Posterior vena cava (tissue), 2 donors: ENCODE data around the gene EFL1. TPM values are rescaled to one million over a fixed set of nuclear protein-coding genes. Genes with fewer than 3 reads are reported as not detected.
A peak's percentile ranks its signal among the peaks of the same experiment; 100 is the strongest.

ENCODE experiments used
- DNase-seq: peaks from one replicate; pipeline ENCODE4 v3.0.0-alpha.2; 2020; ENCODE audit warnings: low spot score
- intact Hi-C, 2 donors: fragments of 100-400 bp; cut with DNase I; formaldehyde crosslinking; loops; one replicate each; pipeline versions ENCODE4 v1.14.1 to v1.14.2; 2022 to 2023
- total RNA-seq, 2 donors: library from RNA; stranded (reverse); fragmentation: NEBNext Ultra II Directional; extraction: Animal tissue kit (Norgen Biotek cat#: 25700); gene quantifications; one replicate each; pipeline ENCODE4 v1.2.1, GENCODE V29; 2021
- donor health status: DM: yes; HTN: yes; CAD: no.
- donor health status: DM: yes; HTN: yes; CAD: no.

The EFL1 gene
- total RNA-seq, 2 donors from 2014 or later = 9.1 to 17.4 TPM

DNA sequence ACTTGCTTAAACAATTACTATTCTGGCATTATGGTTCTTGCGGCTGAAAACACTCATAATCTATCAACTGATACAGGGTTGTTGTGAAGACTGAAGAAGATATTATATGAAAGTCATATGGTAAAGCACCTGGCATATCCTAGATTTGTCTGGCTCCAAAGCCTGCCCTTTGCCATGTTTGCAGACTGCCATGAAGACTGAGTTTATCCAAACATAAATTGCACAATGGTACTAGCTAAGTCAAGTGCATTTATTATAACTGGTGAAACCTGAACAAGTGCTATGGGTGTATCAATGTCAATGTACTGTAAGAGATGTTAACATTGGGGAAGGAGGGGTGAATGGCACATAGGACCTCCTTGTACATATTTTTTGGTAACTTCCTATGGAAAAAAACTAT, 129.3 kb downstream of the EFL1 start:
- intact Hi-C loops = loop anchor here in 1 of 2 donors (10.0 kb wide), 1 partner anchor 648 kb away; no protein-coding TSS in a partner anchor
- DNase-seq = no peak

DNA sequence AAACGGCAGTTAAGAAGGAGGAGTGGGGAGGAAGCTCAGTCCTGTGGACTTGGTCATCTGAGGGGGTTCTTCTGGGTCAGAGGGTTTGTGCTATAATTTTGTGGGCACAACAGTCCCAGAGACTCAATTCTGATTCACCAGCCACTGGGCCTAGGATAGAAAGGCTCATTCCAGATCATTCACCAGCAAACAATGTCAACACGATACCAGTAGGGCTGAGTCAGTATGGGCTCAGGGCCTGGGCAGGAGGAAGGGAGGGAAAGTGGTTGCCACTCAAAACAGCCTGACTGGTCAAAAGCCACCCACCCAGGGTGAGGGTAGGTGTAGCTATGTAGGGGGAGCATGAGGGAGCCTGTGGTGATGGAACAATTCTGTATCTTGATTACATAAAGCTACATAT, 129.8 kb downstream of the EFL1 start:
- no peak for DNase-seq

DNA sequence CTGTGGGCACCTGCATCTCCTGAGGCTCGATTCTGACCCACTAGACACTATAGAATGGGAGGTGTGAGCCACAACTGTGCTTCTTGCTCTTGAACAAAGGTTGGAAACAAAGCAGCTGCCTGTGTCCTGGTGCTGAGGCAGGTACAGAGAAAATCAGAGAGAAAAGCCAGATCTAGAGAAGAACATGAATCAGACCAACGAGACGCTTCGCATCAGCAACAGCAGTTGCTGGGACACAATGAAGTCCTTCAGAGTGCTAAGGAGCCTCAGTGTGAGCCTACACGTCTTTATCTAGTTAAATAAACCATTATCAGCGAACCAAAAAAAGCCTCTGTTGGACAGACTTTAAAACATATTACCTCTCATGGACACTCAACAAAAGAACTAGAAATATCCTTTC, 130.4 kb downstream of the EFL1 start:
- intact Hi-C loops = loop anchor here in 1 of 2 donors (10.0 kb wide), 1 partner anchor 647 kb away; no protein-coding TSS in a partner anchor

More for the DNA sequence above, 129.8 kb downstream of the EFL1 start:
- intact Hi-C loops = loop anchor here in 1 of 2 donors (10.0 kb wide), 1 partner anchor 648 kb away; no protein-coding TSS in a partner anchor

DNA sequence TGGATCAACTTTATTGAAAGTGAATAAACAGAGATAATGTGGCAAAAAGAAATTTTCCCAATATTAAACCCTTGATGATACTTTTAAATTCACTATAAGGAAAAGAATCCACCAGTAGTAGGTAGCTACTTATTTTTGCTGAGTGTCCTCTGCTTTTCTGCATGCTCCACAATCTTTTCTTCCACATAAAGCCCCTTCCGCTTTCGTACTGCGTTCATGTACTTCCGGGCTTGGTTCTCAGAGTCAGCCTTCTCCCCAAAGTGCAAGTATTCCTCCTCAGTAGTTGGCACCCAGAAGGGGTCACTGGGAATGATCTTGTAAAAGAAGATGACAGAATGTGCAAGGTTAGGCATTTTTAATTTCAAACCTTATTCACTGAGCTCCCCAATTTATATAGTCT, 132.3 kb downstream of the EFL1 start:
- intact Hi-C loops = loop anchor here in 1 of 2 donors (10.0 kb wide), 1 partner anchor 645 kb away; no protein-coding TSS in a partner anchor
- no peak for DNase-seq

More for the DNA sequence above, 130.4 kb downstream of the EFL1 start:
- DNase-seq = no peak

DNA sequence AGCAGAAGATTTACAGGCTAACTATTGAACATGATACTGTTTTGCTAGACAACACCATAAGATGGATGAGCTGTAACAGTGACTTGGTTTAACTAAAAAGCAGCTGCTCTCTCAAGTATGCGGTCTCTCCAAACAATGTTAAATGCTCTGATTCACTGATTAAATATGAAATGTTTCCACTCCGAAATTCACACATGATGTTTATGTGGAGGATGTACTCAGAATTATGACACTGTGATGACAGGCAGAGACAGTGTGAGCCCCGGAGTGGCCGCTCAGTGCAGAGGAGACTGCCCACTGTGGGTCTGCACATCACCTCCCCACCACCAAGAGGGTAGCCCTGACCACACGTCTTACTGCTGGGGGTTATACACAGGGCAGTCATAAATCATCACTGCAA, 132.8 kb downstream of the EFL1 start:
- intact Hi-C loops = loop anchor here in 1 of 2 donors (10.0 kb wide), 1 partner anchor 645 kb away; no protein-coding TSS in a partner anchor
- DNase-seq = no peak

DNA sequence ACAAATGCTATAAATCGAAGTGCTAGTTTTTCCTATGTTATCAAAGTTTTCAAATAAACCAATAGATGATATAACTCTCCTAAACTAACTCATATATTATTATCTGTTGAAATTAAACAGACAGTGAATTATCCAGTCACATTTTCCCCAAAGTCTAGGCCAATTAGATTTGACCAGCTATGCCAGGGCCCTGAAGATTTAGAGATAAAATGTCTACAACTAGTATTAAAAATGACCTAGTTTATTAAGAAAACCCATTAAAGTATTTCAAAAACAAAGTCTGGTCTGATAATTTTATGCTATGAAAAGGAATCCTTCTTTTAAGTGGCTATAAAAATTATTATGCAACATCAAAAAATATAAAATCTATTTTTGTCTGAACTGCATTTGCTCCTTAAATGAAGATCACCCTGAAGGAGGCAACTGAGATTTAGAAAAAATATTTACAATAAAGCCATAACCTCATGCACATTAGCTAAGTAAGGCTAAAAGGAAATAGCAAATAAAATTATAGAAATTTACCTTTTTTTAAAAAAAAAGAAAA, 133.3 kb downstream of the EFL1 start:
- intact Hi-C loops = no loop called here
- DNase-seq = no peak

DNA sequence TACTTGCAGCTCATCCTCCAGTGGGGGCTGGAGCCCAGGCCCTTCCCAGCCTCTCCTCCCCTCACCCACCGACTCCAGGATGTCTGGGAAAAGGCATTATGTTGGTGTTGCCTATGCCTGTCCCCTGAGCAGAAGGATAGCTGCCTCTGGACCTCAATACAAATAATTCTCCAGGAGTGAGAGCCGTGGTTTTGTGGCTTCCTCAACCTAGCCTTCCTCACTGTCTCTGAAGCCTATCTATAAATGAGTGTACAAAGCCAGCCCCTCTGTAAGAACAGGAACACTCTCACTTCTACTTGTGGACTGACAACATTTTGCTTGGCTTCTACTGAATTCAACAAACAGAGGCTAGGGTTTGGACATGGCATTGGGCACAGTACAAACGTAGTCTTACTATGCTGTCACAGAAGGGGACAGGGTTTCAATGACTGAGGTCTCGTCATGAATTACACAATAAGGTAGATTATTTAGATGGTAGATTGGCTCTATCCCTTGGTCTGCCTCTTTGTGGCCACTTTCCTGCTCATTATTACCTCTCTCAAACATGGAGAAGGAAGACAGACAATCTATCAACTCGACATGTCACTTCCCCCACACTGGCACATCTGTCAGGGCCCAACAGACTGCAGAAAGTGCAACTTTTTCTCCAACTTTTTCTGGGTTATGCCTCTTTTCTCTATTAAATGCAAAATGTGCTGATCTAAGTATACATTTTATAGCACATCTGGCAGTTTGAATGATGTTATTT, 134.0 kb downstream of the EFL1 start:
- intact Hi-C loops = no loop called here
- no peak for DNase-seq

DNA sequence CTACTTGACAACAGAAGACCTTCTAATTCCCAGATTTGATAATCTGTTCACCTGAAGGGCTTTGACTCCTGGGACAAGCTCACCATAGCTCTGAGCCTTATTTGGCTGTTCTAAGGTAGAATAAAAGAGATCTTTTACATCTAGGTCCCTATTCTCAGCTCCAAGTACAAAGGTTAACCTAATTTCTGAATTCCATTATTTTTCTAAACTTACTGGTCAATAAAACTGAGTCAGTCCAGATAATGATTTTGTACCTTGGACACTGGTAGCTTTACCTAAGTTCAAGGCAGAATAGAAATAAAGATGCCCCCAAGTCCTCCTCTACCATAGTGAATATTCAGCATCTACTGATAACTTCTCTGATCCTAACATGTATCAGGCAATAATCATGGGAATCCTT, 135.0 kb downstream of the EFL1 start:
- no peak for DNase-seq
- intact Hi-C loops = no loop called here

DNA sequence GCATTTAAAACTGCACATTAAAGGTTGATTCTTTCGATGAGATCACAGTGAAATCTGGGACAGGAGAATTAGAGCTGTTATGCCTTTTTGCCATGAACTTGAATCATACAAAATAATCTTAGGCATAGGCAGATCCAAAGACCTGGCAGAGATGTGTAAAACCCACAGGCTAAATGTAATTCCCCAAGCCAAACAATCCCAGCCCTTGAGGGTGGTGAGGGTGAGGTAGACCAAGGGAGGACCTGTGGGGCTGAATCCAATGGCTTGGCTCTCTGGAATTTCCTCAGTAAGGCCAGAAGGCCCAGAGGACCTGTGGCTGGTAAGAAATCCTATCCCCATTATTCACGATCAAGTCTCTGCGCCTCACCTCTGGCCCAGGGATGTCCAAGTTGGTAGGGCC, 136.2 kb downstream of the EFL1 start:
- intact Hi-C loops = no loop called here
- DNase-seq = no peak

DNA sequence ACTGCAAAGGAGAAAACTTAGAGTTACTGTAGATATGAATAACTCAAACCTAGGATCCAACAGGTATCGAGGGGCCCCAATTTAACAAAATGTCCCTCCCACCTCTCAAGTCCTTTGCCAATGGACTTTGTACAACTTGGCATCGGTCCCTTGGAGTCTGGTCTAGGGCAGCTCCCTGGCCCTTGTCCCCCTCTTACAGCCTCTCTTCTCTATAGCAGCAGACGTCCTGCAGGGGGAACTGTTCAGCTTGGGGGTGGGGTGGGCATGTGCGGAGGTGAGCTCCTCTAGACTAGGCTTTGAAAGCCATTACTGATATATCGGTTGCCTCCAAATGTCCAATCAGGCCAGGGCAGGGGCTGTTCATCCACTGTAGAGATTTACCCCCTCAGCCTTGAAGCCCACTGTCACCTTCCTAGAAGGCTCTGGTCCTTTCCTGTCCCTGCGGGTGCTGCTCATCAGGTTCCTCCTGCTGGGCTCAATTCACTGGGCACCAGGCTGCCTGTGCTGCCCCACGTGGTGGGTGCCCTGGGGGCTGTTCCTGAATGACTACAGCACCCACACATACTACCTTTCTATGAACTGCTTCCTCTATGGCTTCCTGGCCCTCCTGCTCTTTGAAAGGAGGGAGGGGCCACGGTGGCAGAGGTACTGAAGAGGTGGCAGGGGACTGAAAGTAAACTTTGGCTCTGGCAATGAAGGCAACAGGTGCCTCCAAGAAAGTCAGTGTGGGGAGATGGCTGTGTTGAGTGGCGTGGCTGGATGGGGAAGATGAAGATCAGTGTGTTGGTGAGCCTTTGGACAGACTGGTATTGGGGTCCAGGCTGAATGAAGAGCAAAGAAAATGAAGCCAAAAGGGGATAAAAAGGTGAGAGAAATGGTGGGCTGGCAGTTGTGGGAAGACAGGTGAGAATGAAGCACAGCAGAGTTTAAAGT, 137.9 kb downstream of the EFL1 start:
- no peak for DNase-seq
- intact Hi-C loops = no loop called here

DNA sequence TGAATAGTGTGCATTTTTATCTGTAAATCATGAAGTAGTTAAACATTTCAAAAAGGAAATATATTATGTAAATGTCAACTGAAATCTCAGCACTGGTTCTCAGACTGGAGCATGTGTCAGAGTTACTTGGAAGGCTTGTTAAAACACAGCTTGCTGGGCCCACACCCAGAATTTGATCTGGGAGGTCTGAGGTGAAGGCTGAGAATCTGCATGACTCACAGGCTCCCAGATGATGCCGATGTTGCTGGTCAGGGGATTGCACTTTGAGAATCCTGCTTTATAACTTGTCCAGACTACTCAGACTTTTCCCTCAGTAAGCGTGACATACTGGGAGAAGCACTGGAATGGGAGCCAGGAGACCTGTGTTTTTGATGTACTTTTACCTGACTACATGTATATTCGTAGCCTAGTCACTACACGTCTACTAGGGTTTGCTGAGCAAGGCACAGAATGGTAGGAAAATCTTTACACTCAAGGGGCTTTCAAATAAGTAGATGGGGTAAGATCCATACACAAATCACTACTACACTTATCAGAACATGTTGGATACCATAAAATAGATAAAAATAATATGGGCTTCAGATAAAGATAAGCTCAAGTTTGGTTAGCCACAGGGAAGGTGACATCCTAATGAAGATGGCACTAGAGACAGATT, 139.7 kb downstream of the EFL1 start:
- intact Hi-C loops = no loop called here
- peak; percentile 87 for DNase-seq

DNA sequence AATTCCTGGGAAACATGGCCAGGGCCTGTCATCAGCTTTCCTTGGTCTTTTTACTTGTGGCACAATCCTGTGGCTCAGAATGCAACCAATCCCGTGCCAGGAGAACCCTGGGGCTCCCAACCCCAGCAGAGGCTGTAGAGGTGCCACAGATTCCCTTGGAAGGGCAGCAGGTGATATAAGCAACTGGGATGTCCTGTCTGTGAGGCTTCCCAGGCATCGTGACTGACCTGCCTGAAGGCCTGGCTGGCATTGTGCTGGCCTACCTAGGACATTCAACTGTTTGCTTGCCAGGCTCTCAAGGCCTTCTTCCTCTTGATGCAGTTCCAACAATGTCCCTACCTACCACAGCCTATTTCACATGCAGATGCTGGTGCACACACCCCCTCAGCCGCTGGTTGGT, 144.5 kb downstream of the EFL1 start:
- intact Hi-C loops = no loop called here

DNA sequence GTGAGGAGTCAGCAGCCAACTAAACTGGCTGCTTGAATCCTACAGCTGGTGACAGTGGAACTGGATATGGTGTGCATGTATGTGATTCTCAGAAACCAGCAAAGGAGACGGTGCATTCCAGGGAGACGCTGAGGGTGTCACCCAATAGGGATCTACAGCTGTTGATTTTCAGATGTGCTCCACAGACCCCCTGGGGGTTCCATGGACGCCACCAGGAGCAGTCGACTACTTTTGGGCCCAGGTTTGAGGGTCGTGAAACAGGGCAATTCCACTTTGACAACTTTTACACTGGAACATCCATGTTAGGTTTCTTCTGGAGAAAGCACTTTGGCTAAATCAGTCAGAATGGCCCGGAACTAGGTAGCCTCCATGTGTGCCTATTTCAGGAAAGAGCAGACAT, 145.2 kb downstream of the EFL1 start:
- intact Hi-C loops = no loop called here
- no peak for DNase-seq

More for the DNA sequence above, 144.5 kb downstream of the EFL1 start:
- DNase-seq = no peak

DNA sequence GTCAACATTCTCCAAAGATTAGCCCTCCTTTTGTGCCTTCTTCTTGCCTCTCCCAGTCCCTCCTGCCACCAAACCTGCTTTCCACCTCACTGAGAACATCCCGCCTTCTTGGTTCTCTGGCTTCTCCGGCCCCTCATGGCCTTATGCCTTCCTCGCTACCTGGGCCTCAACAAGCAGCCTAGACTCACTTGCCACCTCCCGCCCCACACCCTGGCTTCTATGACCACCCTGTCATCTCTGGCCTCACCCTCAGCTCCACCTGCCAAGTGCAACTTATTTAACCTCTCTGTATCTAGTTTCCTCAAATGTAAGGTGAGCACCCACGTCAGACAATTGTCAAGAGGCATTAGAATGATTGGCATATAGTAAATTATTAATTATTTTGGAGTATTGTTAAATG, 147.9 kb downstream of the EFL1 start:
- intact Hi-C loops = no loop called here
- DNase-seq = no peak

DNA sequence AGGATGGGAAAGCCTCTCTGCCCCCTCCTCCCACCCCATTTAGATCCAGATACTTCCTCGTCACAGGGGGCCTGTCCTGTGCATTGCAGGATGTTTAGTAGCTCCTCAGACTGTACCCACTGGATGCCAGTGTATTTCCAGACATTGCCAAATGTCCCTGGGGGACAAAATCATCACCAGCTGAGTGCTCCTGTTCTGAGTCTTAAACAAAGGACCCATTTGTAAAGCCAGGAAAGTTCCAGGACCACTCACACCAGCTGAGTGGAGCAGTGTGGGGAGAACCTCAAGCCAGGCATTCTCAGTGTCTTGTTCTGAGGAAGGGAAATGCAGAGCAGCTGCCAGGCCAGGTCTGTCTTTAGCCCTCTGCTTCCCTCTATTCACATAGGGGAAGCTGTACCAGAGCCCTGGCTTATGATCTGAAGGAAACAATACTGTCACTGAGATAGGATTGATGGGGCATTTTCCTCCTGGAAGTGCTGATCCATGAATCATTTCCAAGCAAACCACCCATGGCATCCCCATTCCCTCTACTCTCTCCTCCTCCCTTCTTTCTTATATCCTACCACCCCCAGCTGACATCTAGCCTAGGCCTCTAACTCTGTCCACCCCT, 149.3 kb downstream of the EFL1 start:
- DNase-seq = no peak
- intact Hi-C loops = no loop called here

DNA sequence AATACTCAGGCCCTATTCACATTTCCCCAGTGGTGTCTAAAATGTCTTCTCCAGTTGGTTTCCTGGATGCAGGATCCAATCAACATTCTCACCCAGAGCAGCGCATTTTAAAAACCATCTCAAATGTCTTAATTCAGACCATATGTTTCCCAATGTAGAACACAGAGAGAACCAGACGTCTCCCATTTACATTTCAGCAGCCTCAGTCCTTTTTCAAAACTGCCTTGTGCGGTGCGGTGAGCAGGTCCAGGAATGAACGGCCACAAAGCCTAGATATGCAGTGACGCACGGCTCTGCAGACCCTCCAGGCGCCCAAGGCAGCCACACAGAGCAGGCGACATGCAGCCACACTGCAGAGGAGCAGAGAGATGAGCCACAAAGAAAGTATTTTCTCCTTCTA, 150.6 kb downstream of the EFL1 start:
- intact Hi-C loops = no loop called here
- no peak for DNase-seq

DNA sequence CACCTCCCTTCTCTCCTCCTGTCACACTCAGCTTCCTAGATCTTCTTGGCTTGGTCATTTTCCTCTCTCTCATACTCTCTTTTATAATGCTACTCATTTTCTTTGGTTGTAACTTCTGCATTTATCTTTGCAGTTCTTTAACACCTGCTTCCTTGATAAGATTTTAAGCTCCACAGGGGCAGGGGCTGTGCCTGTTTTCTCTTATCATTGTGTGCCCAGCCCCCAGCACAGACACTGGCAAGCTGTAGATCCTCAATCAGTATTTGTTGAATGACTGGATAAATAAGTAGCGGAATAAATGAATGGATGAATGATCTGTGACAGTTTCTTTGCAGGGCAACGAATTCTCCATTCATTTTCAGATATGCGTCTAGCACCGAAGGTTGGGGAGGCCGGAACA, 152.4 kb downstream of the EFL1 start:
- DNase-seq = no peak
- intact Hi-C loops = no loop called here

DNA sequence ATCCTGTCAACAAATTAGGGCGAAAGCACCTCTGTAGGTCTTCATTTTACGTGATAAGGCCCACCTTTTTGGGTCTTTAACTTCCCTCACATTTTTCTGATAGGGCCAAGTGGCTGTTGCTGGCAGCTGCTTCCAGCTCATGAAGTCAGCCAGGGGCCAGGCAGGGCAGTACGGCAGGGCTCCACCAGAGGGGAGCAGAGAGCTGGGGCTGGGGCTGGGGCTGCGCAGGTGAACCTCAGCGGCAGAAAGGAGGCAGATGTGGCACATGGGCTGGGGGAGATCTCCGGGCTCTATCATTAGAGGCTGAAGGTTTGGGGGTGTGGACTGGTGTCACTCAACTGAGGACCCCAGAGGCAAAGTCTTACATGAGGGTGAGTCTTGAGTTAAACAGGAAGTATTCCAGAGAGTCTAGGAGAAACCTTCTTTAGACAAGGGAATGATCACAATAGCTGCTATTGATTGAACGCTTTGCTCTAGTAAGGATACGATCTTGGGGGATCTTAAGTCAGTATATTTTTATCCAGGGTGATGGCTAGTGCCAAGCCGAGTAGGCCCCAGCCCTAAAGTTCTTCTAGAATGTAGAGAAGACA, 153.9 kb downstream of the EFL1 start:
- intact Hi-C loops = no loop called here
- DNase-seq = peak; percentile 84

DNA sequence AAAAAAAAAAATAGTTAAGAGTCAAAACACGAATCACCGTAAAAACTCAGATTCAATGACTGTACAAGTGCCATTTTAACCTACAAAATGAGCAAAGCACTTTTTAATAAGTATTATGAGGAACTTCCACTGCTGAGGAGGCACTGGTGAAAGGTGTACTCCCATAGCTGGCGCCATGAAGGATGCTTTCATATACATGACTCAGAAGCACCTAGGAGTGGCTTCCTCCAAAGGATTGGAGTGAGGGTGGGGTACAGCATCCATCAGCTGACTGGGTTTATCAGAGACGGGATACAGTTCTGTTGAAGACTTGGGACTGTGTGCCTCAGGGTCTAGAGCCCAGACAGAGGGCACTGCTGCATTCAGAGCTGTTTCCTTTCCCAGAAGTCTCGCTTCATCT, 155.9 kb downstream of the EFL1 start:
- intact Hi-C loops = no loop called here
- DNase-seq = no peak
